ENCODE data around the gene WWOX.

GRCh38 chr16:78897299-78897698 is 797.8 kb downstream of the WWOX start:
- TF ChIP-seq CTCF (IDR thresholded peaks at IDR 0.05): no peak
- TF ChIP-seq POLR2A (IDR thresholded peaks at IDR 0.05): no peak

Measured in right lobe of liver (tissue), 4 donors.